Liver (tissue), 9 donors: ENCODE measurements around the gene RPL9. TPM values are rescaled to one million over a fixed set of nuclear protein-coding genes. Genes with fewer than 3 reads are reported as not detected.

ENCODE experiments used
- DNase-seq: peaks from one replicate; pipeline ENCODE4 v3.0.0-alpha.2; 2017; ENCODE audit warnings: low spot score
- H3K27ac ChIP-seq, 2 donors: one replicate each; pipeline ENCODE4 v1.7.0; 2013; ENCODE audit warnings: inconsistent platforms in 2 of 2, low read length in 2 of 2, control low read depth in 1 of 2, low read depth in 1 of 2, mild to moderate bottlenecking in 1 of 2
- H3K27me3 ChIP-seq, 4 donors: one replicate each; pipeline versions ENCODE4 v1.6.1 to v1.7.0; 2013; ENCODE audit warnings: low read length in 3 of 4, inconsistent platforms in 1 of 4, mild to moderate bottlenecking in 1 of 4, moderate library complexity in 1 of 4; ENCODE audit not compliant: control insufficient read depth in 4 of 4, insufficient read depth in 4 of 4
- H3K36me3 ChIP-seq, 4 donors: one replicate each; pipeline versions ENCODE4 v1.6.1 to v1.7.0; 2013; ENCODE audit warnings: low read length in 3 of 4, mild to moderate bottlenecking in 3 of 4, low read depth in 1 of 4, moderate library complexity in 1 of 4; ENCODE audit not compliant: control insufficient read depth in 4 of 4, insufficient read depth in 3 of 4
- H3K4me1 ChIP-seq, 4 donors: one replicate each; pipeline versions ENCODE4 v1.6.1 to v1.7.0; 2013; ENCODE audit warnings: low read length in 3 of 4, mild to moderate bottlenecking in 3 of 4, moderate library complexity in 1 of 4; ENCODE audit not compliant: control insufficient read depth in 4 of 4, insufficient read depth in 4 of 4
- H3K4me3 ChIP-seq, 3 donors: one replicate each; pipeline versions ENCODE4 v1.6.1 to v1.7.0; 2013; ENCODE audit warnings: low read length in 3 of 3, control low read depth in 1 of 3, low read depth in 1 of 3, mild to moderate bottlenecking in 1 of 3
- H3K9ac ChIP-seq, 2 donors: one replicate each; pipeline ENCODE4 v1.7.0; 2013; ENCODE audit warnings: low read length in 2 of 2, mild to moderate bottlenecking in 2 of 2, moderate library complexity in 2 of 2, control low read depth in 1 of 2, low read depth in 1 of 2
- H3K9me3 ChIP-seq, 4 donors: one replicate each; pipeline versions ENCODE4 v1.6.1 to v1.7.0; 2013; ENCODE audit warnings: low read length in 3 of 4; ENCODE audit not compliant: control insufficient read depth in 4 of 4
- ATF3 ChIP-seq: IDR thresholded peaks from 2 replicates; pipeline ENCODE4 v1.6.1; 2016; ENCODE audit warnings: antibody characterized with exemption
- CTCF ChIP-seq: fragments of 150-350 bp; IDR thresholded peaks from 2 replicates; pipeline ENCODE4 v1.5.1; 2017; ENCODE audit warnings: improper control_type of control experiment, low read depth, low read length; ENCODE audit not compliant: missing input control
- EGR1 ChIP-seq, 2 donors: IDR thresholded peaks; 2 replicates each; pipeline ENCODE4 v1.6.1; 2016 to 2018; ENCODE audit warnings: antibody characterized with exemption in 2 of 2, low read depth in 2 of 2
- FOXA1 ChIP-seq: IDR thresholded peaks from 2 replicates; pipeline ENCODE4 v1.6.1; 2016; ENCODE audit warnings: antibody characterized with exemption
- FOXA2 ChIP-seq: IDR thresholded peaks from 2 replicates; pipeline ENCODE4 v1.6.1; 2016; ENCODE audit warnings: antibody characterized with exemption
- GABPA ChIP-seq, 2 donors: IDR thresholded peaks in 1 of 2; conservative IDR thresholded peaks in 1 of 2; 2 replicates each; pipeline ENCODE4 v1.6.1; 2016; ENCODE audit warnings: antibody characterized with exemption in 2 of 2, mild to moderate bottlenecking in 1 of 2, moderate library complexity in 1 of 2
- HNF4A ChIP-seq, 2 donors: conservative IDR thresholded peaks; 2 replicates each; pipeline ENCODE4 v1.6.1; 2016; ENCODE audit warnings: antibody characterized with exemption in 2 of 2, mild to moderate bottlenecking in 2 of 2
- HNF4G ChIP-seq: IDR thresholded peaks from 2 replicates; pipeline ENCODE4 v1.6.1; 2016; ENCODE audit warnings: antibody characterized with exemption
- JUND ChIP-seq, 2 donors: IDR thresholded peaks; 2 replicates each; pipeline ENCODE4 v1.6.1; 2016; ENCODE audit warnings: antibody characterized with exemption in 2 of 2
- MAX ChIP-seq: IDR thresholded peaks from 2 replicates; pipeline ENCODE4 v1.6.1; 2016; ENCODE audit warnings: antibody characterized with exemption
- NR2F2 ChIP-seq: IDR thresholded peaks from 2 replicates; pipeline ENCODE4 v1.6.1; 2016; ENCODE audit warnings: antibody characterized with exemption
- RAD21 ChIP-seq, 2 donors: IDR thresholded peaks; 2 replicates each; pipeline ENCODE4 v1.6.1; 2016; ENCODE audit warnings: antibody characterized with exemption in 2 of 2, mild to moderate bottlenecking in 2 of 2
- REST ChIP-seq: IDR thresholded peaks from 2 replicates; pipeline ENCODE4 v1.6.1; 2016; ENCODE audit warnings: antibody characterized with exemption, mild to moderate bottlenecking
- RXRA ChIP-seq, 2 donors: IDR thresholded peaks; 2 replicates each; pipeline ENCODE4 v1.6.1; 2017 to 2018; ENCODE audit warnings: antibody characterized with exemption in 2 of 2, mild to moderate bottlenecking in 1 of 2
- SP1 ChIP-seq: IDR thresholded peaks from 2 replicates; pipeline ENCODE4 v1.6.1; 2018; ENCODE audit warnings: antibody characterized with exemption, mild to moderate bottlenecking
- TAF1 ChIP-seq: conservative IDR thresholded peaks from 2 replicates; pipeline ENCODE4 v1.6.1; 2016; ENCODE audit warnings: antibody characterized with exemption, mild to moderate bottlenecking
- YY1 ChIP-seq: IDR thresholded peaks from 2 replicates; pipeline ENCODE4 v1.6.1; 2016; ENCODE audit warnings: antibody characterized with exemption, mild to moderate bottlenecking
- ZBTB33 ChIP-seq: IDR thresholded peaks from 2 replicates; pipeline ENCODE4 v1.6.1; 2016; ENCODE audit warnings: antibody characterized with exemption
- WGBS: extraction: QIAGEN DNeasy Blood & Tissue Kit; methylation state at CpG from one replicate; pipeline ENCODE4 v1.1.7; 2013; 5-methylcytosine and 5-hydroxymethylcytosine counted together
- polyA plus RNA-seq, 2 donors: library from polyadenylated mRNA; stranded (reverse) in 1 of 2; unstranded in 1 of 2; fragments of 200-250 nt in 1 of 2; fragments of >200 nt in 1 of 2; fragmentation: Nextera tagmentation in 1 of 2; extraction: Ambion mirVana in 1 of 2; gene quantifications; one replicate each; pipeline versions ENCODE4 v1.2.1 to v1.2.3, GENCODE V29; 2013 to 2015
- total RNA-seq, 2 donors: library from RNA; depleted of rRNA; stranded (reverse); fragments of >200 nt; gene quantifications; one replicate each; pipeline ENCODE4 v1.2.3, GENCODE V29; 2014
- donor health status: healthy.
- donor health status: healthy.
- donor health status: healthy.
- donor health status: healthy.
- donor health status: healthy.

Gene RPL9
- total and polyA plus RNA-seq, 4 donors, result 427 to 1,176 (median 615) TPM

- no peak for DNase-seq
- Histone ChIP-seq H3K36me3 (peaks cover 19 to 59% (median 48%) of the 10 kb centered on the region in 4 donors), H3K9ac (no peak overlapping the region), H3K4me1 (peaks cover 14 to 39% (median 29%) of the 10 kb centered on the region in 4 donors), H3K27ac (no peak overlapping the region), H3K4me3 (no peak overlapping the region), H3K27me3 (no peaks in the 10 kb centered on the region), H3K9me3 (no peaks in the 10 kb centered on the region)
- WGBS, result 94% methylated on average over 6 of the region's 6 CpGs
- TF ChIP-seq JUND (IDR thresholded peaks at IDR 0.05) (no peak), CTCF (no peak), TAF1 (no peak), FOXA2 (no peak), MAX (no peak), GABPA (IDR thresholded peaks at IDR 0.05 in 1 of 2, conservative IDR thresholded peaks at IDR 0.05 in 1 of 2) (no peak), HNF4G (no peak), RAD21 (IDR thresholded peaks at IDR 0.05) (no peak), RXRA (IDR thresholded peaks at IDR 0.05) (no peak), FOXA1 (no peak), ATF3 (no peak), HNF4A (conservative IDR thresholded peaks at IDR 0.05) (no peak), YY1 (no peak), EGR1 (IDR thresholded peaks at IDR 0.05; ENCODE audit: low read depth in 2 of 2) (no peak), REST (no peak), SP1 (no peak), ZBTB33 (no peak), NR2F2 (no peak)
These were observed 3.2 kb downstream of the RPL9 start for GRCh38 chr4:39455486-39455885.
